T47D (cell line): ENCODE data around the gene PDE1C.
"Not testable (repeated sequence)": the region's sequence is repeated elsewhere in the genome, so short reads cannot be mapped to it uniquely, and the experiment has no call there.

Source experiments
- DNase-seq, 2 experiments: peaks; one replicate each; pipeline versions ENCODE4 v3.0.0 to v3.0.0-alpha.2; 2011 to 2012; ENCODE audit warnings: low read depth in 1 of 2, low spot score in 1 of 2
- JUND ChIP-seq: IDR thresholded peaks from 2 replicates; pipeline ENCODE4 v1.6.1; 2012; ENCODE audit warnings: low read depth
- in situ Hi-C: cut with HindIII; loops from 2 replicates; pipeline ENCODE4 v1.10.0; 2016; ENCODE audit warnings: low sequenced_read_pairs, low pct_unique_long_range_greater_than_20kb

Gene PDE1C

GRCh38 chr7:32092346-32092745, 22.1 kb upstream of the PDE1C start:
- in situ Hi-C loops, result no loop called here
- no peak for DNase-seq
- no peak for TF ChIP-seq JUND

DNA sequence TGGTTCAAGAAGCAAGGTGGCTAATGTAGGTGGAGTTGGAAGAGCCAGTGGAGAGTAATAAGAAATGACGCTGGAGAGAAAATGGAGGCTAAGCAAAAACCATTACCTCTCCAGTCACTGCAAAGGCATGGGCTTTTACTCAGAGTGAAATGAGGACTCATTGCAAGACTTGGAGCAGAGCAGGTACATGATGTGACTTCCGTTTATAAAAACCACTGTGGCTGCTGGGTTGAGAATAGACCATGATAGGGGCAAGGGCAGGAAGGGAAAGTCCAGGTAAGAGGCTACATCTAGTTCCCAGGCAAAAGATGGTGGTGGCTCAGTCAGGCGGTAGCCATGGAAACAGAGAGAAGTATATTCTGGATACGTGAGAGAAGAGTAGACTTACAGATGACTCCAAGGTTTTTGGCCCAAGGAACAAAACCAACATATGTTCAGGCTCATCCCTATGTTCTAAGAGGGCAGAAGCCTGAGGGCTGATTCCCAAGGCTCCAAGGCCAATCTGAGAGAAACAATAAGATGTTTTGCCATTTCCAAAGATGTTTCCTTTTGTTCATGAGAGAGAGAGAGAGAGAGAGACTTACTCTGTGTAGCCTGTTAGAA, 21.5 kb upstream of the PDE1C start:
- DNase-seq, result no peak
- in situ Hi-C loops, result no loop called here
- no peak for TF ChIP-seq JUND

- TF ChIP-seq JUND, result no peak
- in situ Hi-C loops, result no loop called here
- DNase-seq, result no peak
Observed at GRCh38 chr7:32089678-32090077, 19.5 kb upstream of the PDE1C start.

DNA sequence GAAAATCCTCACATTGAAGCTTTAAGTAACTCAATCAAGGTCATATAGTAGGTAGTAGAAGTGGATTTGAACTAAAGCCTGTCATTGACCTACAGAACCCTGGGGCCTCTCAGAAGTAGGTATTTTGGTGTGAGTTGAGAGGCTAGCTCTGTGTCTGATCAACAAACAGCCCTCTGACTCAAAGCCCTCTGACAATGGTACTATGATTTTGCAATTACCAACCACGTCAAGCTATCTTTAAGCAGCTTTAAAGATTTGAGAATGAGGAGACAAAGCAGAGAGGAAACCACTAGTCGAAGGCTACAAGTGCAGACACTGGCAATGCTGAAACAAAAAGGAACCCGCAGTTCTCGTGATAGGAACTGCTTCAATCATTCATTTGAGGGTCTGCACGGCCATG, 19.0 kb upstream of the PDE1C start:
- no peak for DNase-seq
- TF ChIP-seq JUND, result no peak
- in situ Hi-C loops, result no loop called here

GRCh38 chr7:32088451-32088881, 18.3 kb upstream of the PDE1C start:
- DNase-seq, result no peak
- in situ Hi-C loops, result no loop called here
- TF ChIP-seq JUND, result no peak

DNA sequence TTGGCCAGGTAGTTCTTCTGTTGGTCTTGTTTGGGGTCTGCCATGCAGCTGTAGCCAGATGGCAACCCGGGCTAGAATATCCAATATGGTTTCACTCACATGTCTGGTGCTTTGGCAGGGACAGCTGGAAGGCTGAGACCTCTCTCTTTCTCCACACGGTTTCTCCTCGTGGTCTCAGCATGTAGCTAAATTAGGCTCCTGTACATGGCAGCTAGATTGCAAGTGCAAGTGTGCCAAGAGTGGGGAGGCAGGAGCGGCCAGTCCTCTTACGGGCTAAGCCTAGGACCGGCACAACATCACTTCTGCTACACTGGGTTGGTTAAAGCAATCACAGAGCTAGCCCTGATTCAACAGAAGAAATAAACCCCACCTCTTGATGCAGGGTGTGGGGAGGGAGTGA, 9.3 kb upstream of the PDE1C start:
- in situ Hi-C loops, result no loop called here
- DNase-seq, result no peak
- TF ChIP-seq JUND, result no peak

GRCh38 chr7:32078824-32079223, 8.6 kb upstream of the PDE1C start:
- in situ Hi-C loops, result no loop called here
- no peak for TF ChIP-seq JUND
- DNase-seq, result no peak

GRCh38 chr7:32077806-32078205, 7.6 kb upstream of the PDE1C start:
- no peak for DNase-seq
- TF ChIP-seq JUND, result no peak
- in situ Hi-C loops, result no loop called here

- DNase-seq, in situ Hi-C loops: not testable (repeated sequence)
Observed at GRCh38 chr7:32076802-32077201, 6.6 kb upstream of the PDE1C start.

DNA sequence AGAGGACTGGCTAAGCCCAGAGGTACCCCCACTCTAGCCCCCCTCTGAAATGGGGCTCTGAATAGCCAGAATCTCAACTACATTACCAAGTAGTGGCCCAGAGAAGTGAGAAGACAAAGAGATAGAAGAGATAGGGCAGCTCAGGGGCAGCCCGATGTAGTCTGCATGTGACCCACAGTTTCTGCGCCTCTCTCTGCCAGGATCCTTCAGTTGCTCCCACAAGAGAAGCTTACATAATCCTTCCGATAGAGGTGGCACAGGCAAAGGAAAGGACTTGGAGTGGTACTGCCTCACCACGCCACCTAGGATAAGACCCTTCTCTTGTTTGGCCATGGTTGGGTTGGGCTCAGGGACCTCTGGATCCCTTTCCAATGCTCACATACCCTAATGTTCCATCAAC, 5.4 kb upstream of the PDE1C start:
- in situ Hi-C loops, result no loop called here
- no peak for DNase-seq
- no peak for TF ChIP-seq JUND

DNA sequence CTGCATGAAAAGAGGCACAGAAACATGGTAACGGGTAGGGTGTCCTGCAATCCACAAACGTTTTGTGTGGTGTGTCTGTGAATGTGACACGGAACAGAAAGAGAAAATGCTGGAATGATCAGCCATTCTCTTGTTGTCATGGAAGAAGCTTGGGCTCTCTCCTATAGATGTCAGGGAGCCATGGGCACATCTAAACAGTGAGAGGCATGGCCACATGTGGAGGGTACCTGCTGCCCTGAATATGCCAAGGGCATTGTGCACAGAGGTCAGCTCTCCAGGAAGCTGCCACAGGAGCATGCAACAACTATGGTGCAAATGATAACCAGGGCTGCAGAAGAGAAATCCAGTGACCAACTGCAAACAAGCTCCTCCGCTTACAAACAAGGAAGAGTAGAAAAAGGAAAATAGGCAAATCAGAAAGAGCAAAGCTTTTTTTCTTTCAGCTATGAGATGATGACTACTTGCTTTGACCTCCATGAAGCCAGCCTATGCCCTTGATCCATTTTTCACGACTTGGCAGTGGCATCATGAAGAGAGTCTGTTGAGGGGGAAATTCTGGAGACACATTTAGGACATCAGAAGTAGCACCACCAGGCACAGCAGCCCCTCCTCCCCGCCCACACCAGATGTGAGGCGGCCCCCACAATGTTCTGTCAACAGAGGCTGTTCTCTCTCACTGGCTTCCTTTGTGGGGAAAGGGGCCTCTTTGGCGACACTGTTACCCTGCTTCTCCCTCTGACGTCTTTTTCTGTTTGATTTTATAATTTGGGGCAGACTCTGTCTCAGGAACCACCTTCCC, 4.8 kb upstream of the PDE1C start:
- TF ChIP-seq JUND, result no peak
- in situ Hi-C loops, result no loop called here

DNA sequence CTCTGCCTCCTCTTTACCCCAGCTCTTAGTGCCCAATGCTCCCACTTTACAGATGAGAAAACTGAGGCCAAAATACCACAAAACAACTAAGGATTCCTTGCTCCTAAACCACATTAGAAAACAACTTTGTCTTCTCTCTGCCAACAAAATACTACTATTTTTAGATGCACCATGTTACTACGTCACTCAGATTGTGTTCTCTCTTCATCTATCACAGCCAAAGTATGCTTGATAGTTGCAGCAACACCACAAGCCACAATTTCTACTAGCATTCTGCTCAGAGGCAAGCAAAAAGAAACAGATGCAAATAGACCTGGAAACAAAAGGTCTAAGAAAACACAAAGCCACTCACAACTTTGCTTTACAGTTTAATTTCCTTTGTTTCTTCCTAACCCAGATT, 3.3 kb upstream of the PDE1C start:
- DNase-seq, result no peak

More for the DNA sequence above, 4.8 kb upstream of the PDE1C start:
- DNase-seq, result no peak

GRCh38 chr7:32072397-32072796, 2.2 kb upstream of the PDE1C start:
- TF ChIP-seq JUND, result no peak
- no peak for DNase-seq
- in situ Hi-C loops, result no loop called here

More for the DNA sequence above, 3.3 kb upstream of the PDE1C start:
- in situ Hi-C loops, result no loop called here
- TF ChIP-seq JUND, result no peak
